GM18520 (cell line): ENCODE measurements around the gene DCDC1.

Experiments
- ATAC-seq: cut with Tn5 transposase; IDR thresholded peaks from one replicate; pipeline ENCODE4 v1.9.1; 2021; ENCODE audit not compliant: unreplicated experiment

DCDC1 gene, protein sequence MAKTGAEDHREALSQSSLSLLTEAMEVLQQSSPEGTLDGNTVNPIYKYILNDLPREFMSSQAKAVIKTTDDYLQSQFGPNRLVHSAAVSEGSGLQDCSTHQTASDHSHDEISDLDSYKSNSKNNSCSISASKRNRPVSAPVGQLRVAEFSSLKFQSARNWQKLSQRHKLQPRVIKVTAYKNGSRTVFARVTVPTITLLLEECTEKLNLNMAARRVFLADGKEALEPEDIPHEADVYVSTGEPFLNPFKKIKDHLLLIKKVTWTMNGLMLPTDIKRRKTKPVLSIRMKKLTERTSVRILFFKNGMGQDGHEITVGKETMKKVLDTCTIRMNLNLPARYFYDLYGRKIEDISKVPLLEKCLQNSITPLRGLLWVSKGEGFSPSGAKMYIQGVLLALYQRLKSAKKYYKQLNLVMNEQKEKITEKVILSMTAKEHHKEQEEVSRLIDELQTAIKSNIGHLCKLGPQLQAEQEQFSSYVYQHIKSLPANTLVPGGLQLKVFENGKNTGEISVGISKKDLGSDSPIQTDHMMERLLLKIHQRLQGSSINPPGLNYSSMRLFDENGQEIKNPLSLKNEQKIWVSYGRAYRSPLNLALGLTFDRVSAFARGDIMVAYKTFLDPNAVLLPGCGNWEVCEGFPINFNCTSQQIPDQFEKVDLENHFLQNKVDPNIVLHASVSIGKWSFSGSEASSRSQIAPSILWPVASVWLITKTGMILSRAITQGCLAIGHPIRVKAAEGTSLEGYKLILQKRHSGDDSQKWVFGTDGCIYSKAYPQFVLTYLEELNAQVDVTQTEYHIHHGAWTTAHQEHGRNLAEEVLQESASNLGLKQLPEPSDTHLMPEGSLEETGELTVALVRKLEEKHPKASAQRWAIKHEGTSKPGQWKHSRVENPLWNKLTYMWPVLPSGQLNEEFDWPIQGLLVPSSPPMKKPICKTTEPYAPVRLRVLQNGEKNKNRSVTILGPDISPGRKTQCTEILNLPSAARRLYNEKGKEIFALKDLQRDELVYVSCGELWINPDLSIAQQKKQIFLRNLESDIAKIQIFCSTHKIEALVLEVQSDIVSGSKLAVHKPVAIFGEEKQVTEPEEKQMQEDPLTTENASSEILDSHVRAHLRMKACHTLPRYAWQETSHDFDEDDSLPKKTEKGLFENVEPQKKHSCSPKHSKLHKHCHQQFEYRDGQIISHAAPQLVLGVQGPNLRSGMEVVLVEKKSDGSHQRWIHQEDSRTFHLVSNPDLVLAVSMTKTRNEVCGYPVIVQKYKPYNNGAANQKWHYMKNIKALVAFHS (N-terminal part only)

DNA sequence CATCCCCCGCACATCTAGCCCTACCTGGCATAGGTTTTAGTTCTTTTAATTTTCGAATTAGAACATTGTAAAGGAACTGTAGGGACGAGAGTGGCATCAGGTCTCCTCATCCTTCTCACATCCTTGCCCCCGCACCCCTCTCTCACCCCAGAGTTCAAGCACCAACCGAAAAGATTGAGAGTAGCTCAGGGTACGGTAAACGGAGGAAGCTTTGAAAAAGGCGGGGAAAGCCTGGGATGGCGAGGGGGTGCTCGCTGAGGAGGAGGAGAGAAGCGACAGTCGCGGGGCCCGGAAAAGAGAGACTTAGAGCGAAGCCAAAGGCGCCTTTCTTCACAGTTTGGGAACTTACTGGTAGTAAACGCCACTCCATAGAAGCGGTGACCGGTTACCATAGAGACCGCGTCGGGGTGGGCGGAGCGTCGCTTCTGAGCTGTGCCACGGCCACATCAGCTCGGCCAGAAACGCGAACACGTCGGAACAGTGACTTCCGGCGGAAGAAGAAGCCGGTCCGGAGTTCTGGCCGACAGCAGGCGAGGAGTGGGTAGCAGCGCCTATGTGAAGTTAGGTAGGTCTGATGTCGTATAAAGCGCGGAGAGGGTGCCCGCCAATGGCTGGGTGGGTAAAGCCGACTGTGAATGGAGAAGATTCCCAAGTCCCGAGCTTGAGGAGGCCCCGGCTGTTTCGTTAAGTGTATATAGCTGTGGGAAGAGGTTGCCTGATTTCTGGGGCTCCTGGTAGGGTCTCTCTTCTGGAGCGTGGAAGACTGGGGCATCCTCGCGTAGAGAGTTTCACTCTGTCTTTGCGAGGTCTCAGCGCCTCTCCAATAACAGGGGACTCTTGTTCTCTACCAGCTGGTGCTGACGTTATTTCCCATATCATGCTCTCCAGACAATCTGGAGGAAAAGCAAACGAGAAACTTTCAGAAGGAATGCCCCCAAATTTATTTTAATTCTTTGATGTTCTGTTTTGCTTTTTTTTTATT, at the start of gene DCDC1, which contains the start of gene DNAJC24:
TSS of gene DCDC1 (minus strand) at position 392 of the 982 bp plus-strand sequence. CDS start 41,459 bp downstream, outside the sequence.
TSS of gene DNAJC24 (plus strand) at position 513 of the 982 bp plus-strand sequence. CDS start 889 bp downstream, outside the sequence.
- peak; percentile 97 for ATAC-seq

DNA sequence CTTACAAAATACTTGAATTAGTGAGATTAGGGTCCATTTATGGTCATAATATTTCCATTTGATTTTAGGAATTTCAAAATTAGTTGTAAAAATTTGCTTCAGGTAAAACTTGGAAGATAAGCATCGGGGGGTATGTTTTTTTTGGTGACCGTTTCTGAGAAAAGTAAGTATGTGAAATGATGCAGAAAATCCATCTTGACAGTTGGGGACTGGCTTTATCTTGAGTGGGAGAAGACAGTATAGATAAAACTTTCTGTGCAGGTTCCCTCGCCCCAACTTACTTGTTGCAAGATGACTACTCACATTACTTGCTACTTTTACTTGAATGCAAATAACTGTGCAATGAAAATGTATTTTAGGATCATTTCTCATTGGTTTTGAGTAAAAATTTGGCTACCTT, 49.6 kb upstream of the DCDC1 start:
- no peak for ATAC-seq

DNA sequence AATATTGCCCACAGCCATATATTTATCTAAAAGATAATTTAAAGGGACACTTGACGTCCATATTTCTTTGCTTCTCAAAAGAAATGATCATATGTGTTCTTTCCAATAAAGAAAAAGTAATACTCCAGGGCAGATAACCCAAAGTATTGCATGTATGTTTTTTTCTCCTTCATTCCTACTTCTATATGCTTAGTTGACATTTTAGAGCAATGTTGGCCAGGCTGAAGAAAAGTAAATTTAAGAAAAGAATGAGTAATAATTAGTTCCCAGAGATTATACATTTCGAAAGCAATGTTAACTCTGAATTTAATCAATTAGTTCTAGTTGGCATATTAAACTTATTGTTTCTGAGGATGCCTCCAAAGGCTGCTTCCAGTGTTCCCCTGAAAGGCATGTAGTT, 48.3 kb upstream of the DCDC1 start:
- ATAC-seq, result no peak

DNA sequence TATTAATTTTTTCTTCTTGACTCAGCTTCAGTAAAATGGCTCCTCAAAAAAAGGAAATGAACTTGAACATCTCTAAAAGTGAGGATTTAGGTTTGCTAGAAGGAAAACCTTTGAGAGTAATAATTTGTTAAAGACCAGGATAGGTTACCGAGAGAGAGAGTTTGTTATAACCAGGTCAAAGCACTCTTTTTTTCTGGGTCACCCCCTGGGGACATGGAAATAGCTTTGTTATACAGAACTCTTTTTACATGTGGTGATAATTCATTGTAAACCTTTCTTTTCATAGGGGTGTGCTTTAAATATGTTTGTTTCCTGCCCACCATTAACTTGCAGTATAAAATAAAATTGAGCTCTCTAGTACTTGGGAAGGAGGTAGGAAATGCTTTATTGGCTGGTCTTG, 47.8 kb upstream of the DCDC1 start:
- ATAC-seq, result no peak

DNA sequence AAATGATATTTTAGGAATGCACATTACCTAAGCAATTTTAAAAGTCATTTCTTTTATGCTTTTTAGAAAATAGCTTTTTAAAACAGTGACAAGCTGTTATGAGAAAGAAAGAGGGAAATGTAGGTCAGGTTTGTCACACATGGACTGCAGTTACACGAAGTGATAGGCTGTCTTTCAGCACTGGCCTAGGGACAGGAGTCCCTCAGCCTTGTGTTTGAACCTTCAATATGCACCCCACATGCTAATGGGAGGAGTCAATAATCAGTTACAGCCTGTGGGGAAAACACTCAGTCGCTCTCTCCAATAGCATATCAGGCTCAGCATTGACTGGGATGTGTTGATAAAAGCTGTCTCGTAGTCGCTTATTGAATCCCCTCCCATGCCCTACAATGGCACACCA, 45.9 kb upstream of the DCDC1 start:
- no peak for ATAC-seq

DNA sequence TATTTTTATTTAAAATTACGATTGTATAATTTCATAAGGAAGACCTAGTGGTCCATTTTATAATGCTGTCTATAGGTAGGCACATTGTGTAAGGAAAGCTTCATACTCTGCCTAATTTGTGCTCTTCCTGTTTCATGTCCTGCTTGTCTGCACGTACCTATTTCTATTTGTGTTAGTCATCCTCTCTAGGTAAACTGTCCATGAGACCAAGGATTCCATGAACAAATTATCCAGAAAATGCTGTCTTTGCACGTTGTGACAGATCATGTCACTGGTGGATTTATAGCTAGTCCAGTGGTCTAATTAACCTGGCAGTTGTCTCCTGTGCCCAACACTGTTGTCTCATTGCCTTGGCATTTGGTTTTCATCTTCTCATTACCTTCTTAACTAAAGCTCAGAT, 44.8 kb upstream of the DCDC1 start:
- no peak for ATAC-seq

DNA sequence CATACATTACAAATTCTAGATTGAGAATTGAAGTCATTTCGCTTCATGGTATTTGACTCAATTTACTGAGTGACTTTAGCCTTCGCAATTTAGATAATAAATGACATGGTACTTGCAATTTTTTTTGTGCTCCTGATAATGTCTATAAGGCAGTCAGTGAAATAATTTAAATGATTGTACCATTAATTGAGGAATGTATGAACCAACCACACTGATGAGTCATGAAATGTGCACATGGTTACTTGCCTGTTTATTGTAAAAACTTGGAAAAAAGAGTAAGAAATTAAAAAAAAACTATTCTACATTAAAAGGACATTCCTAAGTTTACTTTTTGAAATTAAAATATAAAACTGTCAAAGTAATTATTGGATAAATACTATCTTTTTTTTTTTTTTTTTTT, 43.4 kb upstream of the DCDC1 start:
- ATAC-seq, result no peak

DNA sequence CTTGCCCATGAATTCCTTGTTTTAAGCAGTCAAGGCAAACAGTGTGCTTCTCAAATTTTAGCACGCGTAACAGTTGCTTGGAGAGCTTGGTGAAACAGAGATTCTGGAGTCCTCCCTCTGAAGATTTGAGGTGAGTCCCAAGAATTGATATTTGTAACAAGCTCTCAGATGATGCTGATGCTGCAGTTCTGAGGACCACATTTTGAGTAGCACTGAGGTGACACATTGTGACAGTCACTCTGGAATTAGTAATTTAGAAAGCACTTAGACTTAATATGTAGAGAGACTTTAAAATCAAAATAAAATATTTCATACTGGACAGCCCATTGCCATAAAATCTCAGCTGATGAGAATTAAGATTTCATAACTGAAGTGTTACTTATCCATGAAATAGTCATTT, 38.7 kb upstream of the DCDC1 start:
- no peak for ATAC-seq

DNA sequence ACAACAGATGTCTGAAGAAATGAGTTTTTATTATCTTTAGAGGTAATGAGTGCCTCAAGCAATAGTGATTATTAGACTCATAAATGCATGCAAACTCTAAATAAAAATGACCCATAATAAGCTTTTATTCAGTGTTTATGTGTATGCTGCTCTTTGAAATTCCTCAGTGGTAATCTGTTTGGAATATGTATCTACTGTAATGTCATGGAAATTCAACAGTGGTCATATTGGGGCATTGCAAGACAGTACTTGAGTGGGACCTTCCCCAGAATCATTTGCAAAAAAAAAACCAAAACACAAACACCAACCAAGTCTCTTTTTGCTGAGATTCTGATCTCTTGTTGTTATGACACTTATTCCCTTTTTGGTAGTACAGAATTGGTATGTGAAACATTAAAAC, 35.1 kb upstream of the DCDC1 start:
- no peak for ATAC-seq

DNA sequence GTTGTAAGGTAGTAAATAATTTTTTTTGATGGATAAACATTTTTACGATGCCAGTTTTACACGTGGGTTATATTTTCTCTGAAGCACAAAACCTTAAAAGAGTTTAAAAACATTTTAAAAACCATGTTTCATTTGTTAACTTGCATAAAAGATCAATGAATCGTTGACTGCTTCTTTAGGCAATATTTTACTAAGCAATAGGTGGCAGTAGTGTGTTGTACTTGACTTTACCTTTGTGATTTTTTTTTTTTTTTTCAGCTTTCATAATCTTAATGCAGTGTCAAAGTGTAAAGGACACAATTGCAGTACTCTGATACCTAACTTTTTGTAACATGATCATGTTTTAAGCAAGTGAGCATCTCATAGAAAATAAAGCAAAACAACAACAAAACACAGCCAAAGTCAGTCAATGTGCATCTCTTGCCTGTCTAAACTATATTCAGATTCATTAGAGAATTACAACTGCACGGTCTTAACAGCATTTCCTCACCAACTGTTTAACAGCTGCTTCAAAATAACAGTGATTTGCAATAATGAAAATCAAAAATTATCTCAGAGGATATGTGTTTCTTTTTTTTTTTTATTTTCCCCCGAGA, 27.8 kb upstream of the DCDC1 start:
- ATAC-seq, result no peak

DNA sequence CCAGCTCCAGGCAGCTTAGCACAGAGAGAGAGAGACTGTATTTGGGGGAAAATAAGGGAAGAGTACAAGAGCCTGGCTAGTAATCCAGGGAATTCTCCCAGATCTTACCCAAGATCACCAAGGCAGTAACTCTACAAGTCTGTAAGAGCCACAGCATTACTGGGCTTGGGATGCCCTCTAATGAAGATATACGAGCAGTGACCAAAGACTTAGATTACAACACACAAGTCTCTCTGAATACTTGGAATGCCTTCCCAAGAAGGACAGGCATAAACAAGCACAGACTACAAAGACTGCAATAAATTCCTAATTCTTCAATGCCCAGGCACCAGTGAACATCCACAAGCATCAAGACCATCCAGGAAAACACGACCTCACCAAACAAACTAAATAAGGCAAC, 17.8 kb upstream of the DCDC1 start:
- ATAC-seq, result no peak

DNA sequence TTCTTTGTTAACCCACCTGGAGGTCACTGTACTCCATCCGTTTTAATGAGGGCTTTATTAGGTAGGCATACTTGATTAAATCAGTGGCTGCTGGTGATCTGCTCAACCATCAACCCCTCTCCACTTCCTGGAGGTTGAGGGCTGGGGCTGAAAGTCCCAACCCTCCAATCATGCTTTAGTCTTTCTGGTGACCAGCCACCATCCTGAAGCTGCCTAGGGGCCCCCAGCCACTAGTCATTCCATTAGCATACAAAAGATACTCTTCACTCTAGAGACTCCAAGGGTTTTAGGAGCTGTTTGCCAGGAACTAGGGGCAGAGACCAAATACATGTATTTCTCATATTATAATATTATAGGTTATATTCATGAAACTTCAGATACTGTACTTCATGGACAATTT, 13.6 kb upstream of the DCDC1 start:
- ATAC-seq, result no peak

DNA sequence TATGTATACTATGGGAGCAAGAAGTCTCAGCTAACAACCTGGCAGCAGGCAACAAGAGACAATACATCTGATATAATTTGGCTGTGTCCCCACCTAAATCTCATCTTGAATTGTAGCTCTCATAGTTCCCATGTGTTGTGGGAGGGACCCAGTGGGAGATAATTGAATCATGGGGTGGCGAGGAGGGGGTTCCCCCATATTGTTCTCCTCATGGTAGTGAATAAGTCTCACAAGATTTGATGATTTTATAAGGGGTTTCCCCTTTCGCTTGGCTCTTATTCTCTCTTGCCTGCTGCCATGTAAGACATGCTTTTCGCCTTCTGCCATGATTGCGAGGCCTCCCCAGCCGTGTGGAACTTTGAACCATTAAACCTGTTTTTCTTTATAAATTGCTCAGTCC, 6.3 kb upstream of the DCDC1 start:
- no peak for ATAC-seq

DNA sequence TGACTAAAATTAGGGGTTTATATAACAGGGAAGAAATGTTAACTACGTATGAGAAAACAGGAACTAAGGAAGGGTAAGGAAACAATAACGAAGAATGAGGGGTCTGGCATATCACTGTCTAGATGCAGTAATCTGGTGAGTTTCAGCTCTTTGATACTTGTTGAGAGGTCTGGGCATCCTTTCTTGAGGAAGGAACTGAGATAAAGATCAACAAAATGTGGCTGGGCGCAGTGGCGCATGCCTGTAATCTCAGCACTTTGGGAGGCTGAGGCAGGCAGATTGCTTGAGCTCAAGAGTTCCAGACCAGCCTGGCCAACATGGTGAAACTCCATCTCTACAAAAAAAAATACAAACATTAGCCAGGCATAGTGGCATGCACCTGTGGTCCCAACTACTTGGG, 2.7 kb downstream of the DCDC1 start:
- ATAC-seq, result no peak

DNA sequence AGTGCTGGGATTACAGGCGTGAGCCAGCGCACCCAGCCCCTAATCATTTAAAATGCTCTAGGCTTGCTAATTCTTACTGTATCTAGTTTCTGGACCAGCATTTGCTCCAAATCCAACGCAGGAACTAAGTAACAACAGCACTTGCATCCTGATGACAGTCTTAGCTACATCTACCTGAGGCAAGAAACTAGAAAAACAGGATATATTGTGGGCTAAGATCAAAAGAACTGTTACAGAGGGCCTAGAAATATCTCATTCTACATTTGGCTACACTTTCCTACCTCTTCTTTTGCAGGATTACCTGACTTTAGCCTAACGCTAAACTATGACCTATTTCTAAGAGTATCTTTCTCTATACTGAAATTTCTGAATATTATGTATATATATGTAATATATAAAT, 7.8 kb downstream of the DCDC1 start:
- no peak for ATAC-seq

DNA sequence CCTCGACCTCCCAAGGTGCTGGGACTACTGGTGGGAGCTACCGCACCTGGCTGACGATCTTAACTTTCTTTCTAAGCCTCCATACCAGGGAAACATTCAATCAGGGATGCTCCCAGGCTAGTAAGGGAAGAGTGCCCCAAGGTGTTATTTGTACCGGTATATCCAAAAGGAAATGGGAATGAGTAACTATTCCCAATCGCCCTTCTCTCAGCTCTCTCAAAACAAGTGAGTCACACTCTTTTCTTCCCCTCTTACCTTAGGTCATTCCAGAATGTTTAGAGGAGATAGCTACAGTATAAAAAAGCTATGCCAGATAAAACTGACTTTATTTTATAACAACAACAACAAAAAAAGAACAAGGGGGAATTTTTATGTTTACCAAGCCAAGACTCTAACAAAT, 13.7 kb downstream of the DCDC1 start:
- ATAC-seq, result no peak

DNA sequence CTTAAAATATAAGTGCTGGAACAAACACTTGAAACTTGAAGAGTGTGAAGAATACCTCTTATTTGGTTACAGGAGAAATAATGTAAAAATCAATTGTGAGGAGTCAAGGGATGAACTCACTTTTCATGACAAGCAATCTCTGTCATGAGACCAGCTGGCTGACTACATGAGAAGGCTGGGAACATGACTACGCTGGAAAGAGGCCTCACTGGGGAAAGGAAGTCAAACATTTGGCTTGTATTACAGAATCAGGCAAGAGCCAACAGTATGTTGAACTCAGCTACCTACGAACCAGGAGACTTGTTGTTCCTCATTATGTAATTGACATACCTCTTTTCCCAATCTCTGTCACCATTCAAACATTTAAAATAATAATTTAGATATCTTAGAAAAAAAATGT, 14.4 kb downstream of the DCDC1 start:
- no peak for ATAC-seq

DNA sequence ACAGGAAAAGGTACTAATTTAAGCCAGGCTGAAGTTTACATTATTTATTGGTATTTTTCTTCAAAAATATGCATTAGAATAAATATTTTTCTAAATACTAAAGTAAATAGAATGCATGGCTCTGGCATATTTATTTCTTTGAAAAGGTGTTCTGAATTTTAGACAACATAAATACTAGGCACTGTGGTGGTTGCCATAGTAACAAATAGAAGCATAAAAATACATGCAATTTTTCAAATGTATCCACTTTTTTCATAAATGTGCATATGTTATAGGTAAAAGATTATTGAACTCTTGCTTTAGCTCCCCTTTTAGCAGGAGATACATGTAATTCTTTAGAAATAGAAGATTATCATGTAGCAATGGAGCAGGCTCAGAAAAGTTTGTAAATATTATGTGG, 18.4 kb downstream of the DCDC1 start:
- no peak for ATAC-seq

DNA sequence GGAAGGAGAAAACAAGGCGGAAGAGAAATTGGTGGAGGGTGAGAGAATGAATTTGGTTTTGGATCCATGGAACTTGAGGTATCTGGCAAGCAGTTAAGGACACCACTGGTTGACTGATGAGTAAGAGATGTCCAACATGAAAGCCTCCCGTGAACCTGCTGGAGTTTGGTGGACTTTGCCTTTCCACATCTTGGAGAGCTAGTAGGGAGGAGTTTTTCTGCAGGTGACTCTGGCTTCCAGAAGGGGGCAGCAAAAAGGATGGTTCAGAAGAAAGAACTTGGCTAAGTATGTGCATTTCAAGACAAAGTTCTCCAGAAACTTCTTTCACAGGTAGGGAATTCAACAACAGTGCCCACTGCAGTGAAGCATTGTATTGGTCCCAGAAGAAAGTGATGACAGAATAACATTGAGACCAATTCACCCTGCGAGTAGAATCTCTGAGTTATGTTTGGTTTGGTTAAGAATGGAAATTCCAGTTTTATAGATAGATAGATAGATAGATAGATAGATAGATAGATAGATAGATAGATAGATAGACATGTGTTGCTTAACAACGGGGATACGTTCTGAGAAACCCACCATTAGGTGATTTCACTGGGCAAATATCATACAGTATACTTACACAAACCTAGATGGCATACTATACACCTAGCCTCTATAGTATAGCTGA, 28.5 kb downstream of the DCDC1 start:
- ATAC-seq, result no peak
